GM21447 (cell line): Measurements from ENCODE around the gene ZC3H7A.

ENCODE experiments used
- ATAC-seq: cut with Tn5 transposase; IDR thresholded peaks from one replicate; pipeline ENCODE4 v1.9.1; 2021; ENCODE audit not compliant: unreplicated experiment

Gene ZC3H7A

DNA sequence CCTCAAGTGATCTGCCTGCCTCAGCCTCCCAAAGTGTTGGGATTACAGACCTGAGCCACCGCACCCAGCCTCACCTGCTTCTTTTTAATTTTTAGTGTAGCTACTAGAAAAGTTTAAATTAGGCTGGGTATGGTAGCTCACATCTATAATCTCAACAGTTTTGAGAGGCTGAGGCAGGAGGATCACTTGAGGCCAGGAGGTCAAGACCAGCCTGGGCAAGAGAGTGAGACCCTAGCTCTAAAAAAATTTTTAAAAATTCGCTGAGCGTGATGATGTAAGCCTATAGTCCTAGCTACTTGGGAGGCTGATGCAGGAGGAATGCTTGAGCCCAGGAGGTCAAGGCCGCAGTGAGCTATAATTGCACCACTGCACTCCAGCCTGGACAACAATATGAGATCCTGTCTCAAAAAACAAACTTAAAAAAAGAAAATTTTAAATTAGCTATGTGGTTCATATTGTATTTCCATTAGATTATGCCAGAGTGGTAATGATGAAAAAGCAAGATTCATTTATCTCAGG is 89.3 kb downstream of the ZC3H7A start:
- ATAC-seq = no peak

DNA sequence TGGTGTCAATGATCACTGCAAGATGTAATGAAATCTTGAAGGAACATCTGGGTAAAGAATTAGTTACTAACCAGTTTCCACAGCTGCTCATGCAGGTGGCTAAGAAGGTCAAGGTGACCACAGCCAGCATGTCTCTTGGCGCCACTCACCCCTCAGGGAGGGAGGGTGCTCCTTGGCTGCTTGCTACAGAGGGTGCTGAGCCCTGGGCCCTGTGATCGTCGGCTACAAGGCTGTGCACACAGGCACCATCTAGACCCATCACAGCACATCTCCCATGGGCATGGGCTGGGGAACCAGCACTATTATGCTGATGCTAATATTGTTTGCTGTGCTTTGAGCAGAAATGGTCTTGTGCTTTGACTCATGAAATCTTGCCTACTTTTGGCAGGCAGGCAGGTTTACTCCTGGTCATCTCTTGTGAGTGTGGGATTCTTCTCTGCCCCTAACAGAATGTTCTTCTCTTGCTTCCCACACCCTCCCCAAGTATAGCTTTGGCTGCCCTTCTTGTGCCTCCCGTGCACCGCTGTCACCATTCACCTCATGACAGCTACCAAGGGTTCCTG is 90.8 kb downstream of the ZC3H7A start:
- peak; percentile 83 for ATAC-seq

GRCh38 chr16:11705311-11706025 is 91.6 kb downstream of the ZC3H7A start:
- no peak for ATAC-seq
